DND-41 (cell line): Measurements from ENCODE around the gene PDGFRA.

Source experiments
- ATAC-seq: fragments of 200-7000 bp; cut with Tn5 transposase; 3 replicates; pipeline ENCODE4 v1.9.1; 2021; ENCODE audit warnings: low read depth; ENCODE audit not compliant: insufficient read depth
- DNase-seq: peaks from one replicate; pipeline ENCODE4 v3.0.0-alpha.2; 2020
- H2AFZ ChIP-seq: 2 replicates; pipeline ENCODE4 v1.6.0; 2012; ENCODE audit warnings: low read depth, low read length
- H3K27ac ChIP-seq: 2 replicates; pipeline ENCODE4 v1.5.1; 2012; ENCODE audit warnings: low read length, inconsistent platforms
- H3K27me3 ChIP-seq: fragments of 200-600 bp; sonication (generic); 2 replicates; pipeline ENCODE4 v1.6.0; 2012; ENCODE audit warnings: low read length, mild to moderate bottlenecking, inconsistent platforms; ENCODE audit not compliant: insufficient read depth, poor library complexity
- H3K36me3 ChIP-seq: 2 replicates; pipeline ENCODE4 v1.5.1; 2012; ENCODE audit warnings: low read length, inconsistent platforms; ENCODE audit not compliant: insufficient read depth
- H3K4me1 ChIP-seq: 2 replicates; pipeline ENCODE4 v1.5.1; 2012; ENCODE audit warnings: mild to moderate bottlenecking, low read length; ENCODE audit not compliant: insufficient read depth
- H3K4me2 ChIP-seq: 2 replicates; pipeline ENCODE4 v1.6.0; 2012; ENCODE audit warnings: mild to moderate bottlenecking, moderate library complexity, low read length, inconsistent platforms; ENCODE audit not compliant: insufficient read depth
- H3K4me3 ChIP-seq, 2 experiments: fragments of 200-600 bp in 1 of 2; shearing (Covaris generic) in 1 of 2; 2 replicates each; pipeline ENCODE4 v1.5.1; 2012 to 2016; ENCODE audit warnings: inconsistent platforms in 2 of 2, low read length in 2 of 2, mild to moderate bottlenecking in 2 of 2, low read depth in 1 of 2, moderate library complexity in 1 of 2
- H3K79me2 ChIP-seq: 2 replicates; pipeline ENCODE4 v1.6.0; 2012; ENCODE audit warnings: low read length, inconsistent platforms; ENCODE audit not compliant: insufficient read depth
- H3K9ac ChIP-seq: 2 replicates; pipeline ENCODE4 v1.6.0; 2012; ENCODE audit warnings: low read depth, mild to moderate bottlenecking, inconsistent platforms, low read length, moderate library complexity
- H3K9me3 ChIP-seq: 2 replicates; pipeline ENCODE4 v1.5.1; 2012; ENCODE audit warnings: low read length, moderate library complexity, mild to moderate bottlenecking, inconsistent platforms; ENCODE audit not compliant: insufficient read depth, severe bottlenecking
- H4K20me1 ChIP-seq: 2 replicates; pipeline ENCODE4 v1.6.0; 2012; ENCODE audit warnings: low read length; ENCODE audit not compliant: insufficient read depth
- CTCF ChIP-seq: IDR thresholded peaks from 2 replicates; pipeline ENCODE4 v1.5.1; 2012; ENCODE audit warnings: borderline replicate concordance, low read length, moderate library complexity, mild to moderate bottlenecking; ENCODE audit not compliant: poor library complexity, severe bottlenecking; ENCODE audit errors: extremely low read depth
- EZH2 ChIP-seq: IDR thresholded peaks from 3 replicates; pipeline ENCODE4 v1.6.1; 2012; ENCODE audit warnings: borderline replicate concordance, low read depth, mild to moderate bottlenecking, moderate library complexity, low read length, inconsistent platforms; ENCODE audit not compliant: severe bottlenecking

The PDGFRA gene

GRCh38 chr4:54256491-54257486, 27.7 kb downstream of the PDGFRA start:
- Histone ChIP-seq H2AFZ (no peak overlapping the region), H3K4me2 (no peak overlapping the region), H3K9me3 (peaks cover 1% of the 10 kb centered on the region), H4K20me1 (no peaks in the 10 kb centered on the region), H3K9ac (no peak overlapping the region), H3K27ac (no peak overlapping the region), H3K4me3 (no peak overlapping the region), H3K36me3 (no peaks in the 10 kb centered on the region), H3K79me2 (no peaks in the 10 kb centered on the region), H3K27me3 (no peaks in the 10 kb centered on the region), H3K4me1 (no peaks in the 10 kb centered on the region)
- no peak for TF ChIP-seq CTCF
- no peak for TF ChIP-seq EZH2
- no peak for DNase-seq
- no peak for ATAC-seq

GRCh38 chr4:54265366-54265765, 36.3 kb downstream of the PDGFRA start:
- ATAC-seq (no peak), DNase-seq (no peak)
- Histone ChIP-seq H3K27ac (no peak overlapping the region), H3K9me3 (no peaks in the 10 kb centered on the region), H4K20me1 (no peaks in the 10 kb centered on the region), H3K36me3 (no peaks in the 10 kb centered on the region), H3K4me2 (no peak overlapping the region), H3K9ac (no peak overlapping the region), H3K4me1 (no peaks in the 10 kb centered on the region), H3K79me2 (no peaks in the 10 kb centered on the region), H2AFZ (no peak overlapping the region), H3K27me3 (no peaks in the 10 kb centered on the region), H3K4me3 (no peak overlapping the region)
- TF ChIP-seq CTCF: no peak
- no peak for TF ChIP-seq EZH2

GRCh38 chr4:54268151-54268550, 39.1 kb downstream of the PDGFRA start:
- Histone ChIP-seq H3K4me2 (no peak overlapping the region), H2AFZ (no peak overlapping the region), H4K20me1 (no peaks in the 10 kb centered on the region), H3K79me2 (no peaks in the 10 kb centered on the region), H3K9ac (no peak overlapping the region), H3K36me3 (no peaks in the 10 kb centered on the region), H3K4me3 (no peak overlapping the region), H3K27ac (no peak overlapping the region), H3K9me3 (no peaks in the 10 kb centered on the region), H3K4me1 (no peaks in the 10 kb centered on the region), H3K27me3 (no peaks in the 10 kb centered on the region)
- DNase-seq: no peak
- no peak for ATAC-seq
- TF ChIP-seq CTCF (no peak), EZH2 (no peak)
